NCI-H524 (cell line): ENCODE results near the gene GOLGA8N.
"Not testable (repeated sequence)": the region's sequence is repeated elsewhere in the genome, so short reads cannot be mapped to it uniquely, and the experiment has no call there.

Source experiments
- DNase-seq, 2 experiments: peaks; one replicate each; lab custom pipeline; 2025; lab: John Stamatoyannopoulos, UW

Gene GOLGA8N

DNA sequence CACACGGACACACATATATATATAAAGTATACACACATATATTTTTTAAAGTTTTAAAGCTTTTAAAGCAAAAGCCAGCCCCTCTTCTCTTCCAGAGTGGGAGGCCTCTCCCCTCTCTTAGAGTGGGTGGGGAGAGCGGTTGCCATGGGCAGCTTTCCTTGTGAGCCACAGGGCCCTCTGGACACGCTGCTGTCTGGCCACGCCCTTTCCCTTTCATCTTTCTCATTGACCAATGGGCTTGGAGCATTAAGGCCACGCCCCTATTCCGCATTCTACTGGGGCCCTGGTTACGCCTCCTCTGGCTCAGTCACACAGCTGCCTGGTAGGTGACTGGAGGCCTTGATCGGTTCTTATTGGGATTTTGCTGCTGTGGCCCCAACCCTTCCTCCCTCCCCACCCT is at the start of gene GOLGA8N:
GOLGA8N (plus strand) TSS at position 306 of the 400 bp plus-strand sequence.
- DNase-seq, result not testable (repeated sequence)

DNA sequence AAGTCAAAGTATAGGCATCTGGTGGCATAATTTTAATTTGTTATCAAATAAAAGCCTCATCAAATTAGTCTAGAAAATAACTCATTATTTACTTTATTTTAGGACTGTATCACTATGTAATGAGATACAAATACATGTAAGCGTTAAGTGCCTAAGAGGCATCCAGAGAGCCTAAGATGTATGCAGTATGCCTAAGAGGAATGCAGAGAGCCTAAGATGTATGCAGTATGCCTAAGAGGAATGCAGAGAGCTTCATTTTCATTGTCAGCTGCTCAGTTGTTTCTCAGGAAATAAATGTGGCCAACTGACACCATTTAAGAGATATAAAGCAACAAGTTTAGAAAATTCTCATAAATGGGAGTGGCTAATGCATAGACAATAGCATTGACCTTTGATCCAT is 49.8 kb upstream of the GOLGA8N start:
- DNase-seq, result not testable (repeated sequence)

DNA sequence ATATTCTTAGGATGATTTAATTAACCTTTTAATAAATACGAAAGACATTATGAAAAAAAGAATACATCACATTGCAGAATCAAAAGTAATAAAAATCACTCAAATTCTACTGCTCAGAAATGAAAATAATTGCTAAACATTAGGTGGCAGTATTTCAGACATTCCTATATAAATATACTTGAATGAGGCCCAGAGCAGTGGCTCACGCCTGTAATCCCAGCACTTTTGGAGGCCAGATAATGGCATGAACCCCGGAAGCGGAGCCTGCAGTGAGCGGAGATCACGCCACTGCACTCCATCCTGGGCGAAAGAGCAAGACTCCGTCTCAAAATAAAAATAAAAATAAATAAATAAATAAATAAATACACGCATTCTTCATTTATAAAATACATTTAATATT is 48.1 kb upstream of the GOLGA8N start:
- DNase-seq, result not testable (repeated sequence)

DNA sequence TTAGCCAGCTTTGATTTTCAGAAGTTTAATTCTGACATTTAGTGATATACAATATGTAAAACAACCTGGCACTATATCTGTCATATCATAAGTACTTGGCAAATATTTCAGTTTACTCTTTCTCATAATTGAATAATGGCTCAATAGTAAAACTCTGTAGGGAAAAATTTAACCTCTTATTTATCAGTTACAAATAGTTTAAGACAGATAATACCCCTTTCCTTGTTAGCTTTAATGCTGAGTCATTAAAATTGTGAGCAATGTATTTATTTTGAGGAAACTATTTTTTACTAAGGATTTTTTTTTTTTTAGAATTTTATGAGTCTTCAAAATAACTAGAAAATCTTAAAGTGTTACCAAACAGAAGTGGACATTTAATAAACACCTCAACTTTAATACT is 38.7 kb upstream of the GOLGA8N start:
- DNase-seq, result not testable (repeated sequence)

DNA sequence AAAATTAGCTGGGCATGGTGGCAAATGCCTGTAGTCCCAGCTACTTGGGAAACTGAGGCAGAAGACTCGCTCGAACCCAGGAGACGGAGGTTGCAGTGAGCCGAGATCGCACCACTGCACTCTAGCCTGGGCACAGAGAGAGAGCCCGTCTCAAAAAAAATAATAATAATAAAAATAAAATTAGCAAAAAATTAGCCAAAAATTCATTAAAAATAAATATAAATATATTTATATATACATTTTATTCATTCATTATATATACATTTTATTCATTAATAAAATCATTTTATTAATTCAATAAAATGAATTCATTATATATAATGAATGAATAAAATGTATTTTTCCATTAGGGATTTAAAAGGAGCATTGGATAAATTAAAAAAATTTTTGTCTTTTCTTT is 31.1 kb upstream of the GOLGA8N start:
- not testable (repeated sequence) for DNase-seq

DNA sequence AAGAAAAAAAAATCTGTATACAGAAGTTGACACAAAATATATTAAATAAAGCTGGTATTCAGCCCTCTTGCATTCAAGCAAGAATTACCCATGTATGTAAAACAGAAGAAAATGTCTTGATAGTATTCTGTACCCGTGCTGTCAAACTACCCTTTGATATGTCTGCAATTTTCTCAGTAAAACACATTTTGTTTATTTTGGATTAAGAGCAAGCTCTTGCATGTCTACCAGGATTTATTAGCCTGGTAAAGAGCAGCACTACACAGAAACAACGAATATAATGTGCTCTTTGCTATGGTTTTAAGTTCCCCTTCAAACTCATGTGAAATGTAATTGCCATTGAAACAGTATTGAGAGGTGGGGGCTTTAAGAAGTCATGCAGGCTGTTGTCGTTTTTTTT is 24.3 kb upstream of the GOLGA8N start:
- not testable (repeated sequence) for DNase-seq

DNA sequence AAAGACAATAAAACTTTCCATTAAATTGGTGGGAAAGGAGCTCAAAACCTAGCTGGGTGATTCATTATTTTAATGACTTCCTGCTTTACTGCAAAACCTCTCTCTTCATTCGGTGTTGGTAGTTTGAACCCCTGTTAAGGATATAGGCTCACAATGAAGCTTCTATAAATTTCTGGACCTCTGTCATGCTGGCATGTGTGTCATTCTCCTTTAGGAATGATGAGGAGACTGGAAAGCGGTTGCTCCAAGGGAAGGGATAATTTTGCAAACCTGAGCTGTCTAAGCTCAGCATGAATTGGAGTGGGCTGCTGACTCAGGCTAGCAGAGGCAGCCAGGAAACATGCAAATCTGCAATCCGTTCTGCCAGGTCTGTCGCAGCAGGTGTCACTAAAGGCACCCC is 14.8 kb upstream of the GOLGA8N start:
- not testable (repeated sequence) for DNase-seq

DNA sequence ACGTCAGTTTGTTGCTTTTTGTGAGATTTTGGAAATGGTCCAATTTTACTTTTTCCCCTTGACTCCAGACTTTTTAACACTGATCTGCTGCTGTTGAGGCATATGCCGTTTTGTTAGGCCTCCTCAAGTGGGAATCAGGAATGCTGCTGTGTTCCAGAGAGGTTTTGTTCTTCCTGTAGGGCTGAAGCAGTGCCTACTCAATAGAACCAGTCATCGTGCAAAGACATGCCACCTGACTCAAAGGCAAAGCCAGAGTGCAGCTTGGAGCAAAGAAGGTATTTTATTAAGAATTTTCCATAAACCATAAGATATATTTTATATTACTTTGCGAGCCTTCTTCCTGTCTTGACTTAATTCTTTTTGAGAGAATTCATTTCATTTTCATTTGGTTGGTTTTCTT is 7.4 kb upstream of the GOLGA8N start:
- not testable (repeated sequence) for DNase-seq

DNA sequence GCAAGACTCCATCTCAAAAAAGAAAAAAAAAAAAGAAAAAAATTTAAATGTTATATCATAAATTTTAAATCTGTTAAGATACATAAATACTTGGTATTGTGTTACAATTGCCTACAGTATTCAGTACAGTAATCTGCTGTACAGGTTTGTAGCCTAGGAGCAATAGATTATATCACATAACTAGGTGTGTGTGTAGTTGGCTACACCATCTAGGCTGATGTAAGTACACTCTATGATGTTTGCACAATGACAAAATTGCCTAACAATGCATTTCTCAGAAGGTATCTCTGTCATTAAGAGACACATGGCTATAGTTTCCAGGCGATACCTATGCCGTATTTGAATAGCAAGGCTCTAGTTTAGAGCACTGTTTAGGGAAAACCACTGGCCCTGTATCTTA is 16.3 kb downstream of the GOLGA8N start:
- DNase-seq, result not testable (repeated sequence)

DNA sequence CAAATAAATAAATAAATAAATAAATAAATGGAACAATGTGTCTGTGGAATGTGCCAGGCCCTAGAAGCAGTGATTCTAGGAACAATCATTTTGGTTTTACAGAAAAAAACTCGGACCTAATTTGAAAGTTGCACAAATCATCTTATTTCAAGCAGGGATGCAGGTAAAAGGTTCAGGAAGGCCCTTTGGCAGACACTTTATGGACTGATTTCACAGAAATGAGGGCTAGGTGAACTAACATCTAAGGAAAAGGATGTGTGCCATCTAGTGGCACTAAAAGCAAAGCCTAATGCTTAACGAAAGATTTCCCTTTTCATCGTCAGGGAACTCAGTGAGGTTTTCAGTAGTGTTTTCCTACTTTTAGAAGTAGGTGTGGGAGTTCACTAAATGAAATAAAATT is 17.5 kb downstream of the GOLGA8N start:
- DNase-seq, result not testable (repeated sequence)

DNA sequence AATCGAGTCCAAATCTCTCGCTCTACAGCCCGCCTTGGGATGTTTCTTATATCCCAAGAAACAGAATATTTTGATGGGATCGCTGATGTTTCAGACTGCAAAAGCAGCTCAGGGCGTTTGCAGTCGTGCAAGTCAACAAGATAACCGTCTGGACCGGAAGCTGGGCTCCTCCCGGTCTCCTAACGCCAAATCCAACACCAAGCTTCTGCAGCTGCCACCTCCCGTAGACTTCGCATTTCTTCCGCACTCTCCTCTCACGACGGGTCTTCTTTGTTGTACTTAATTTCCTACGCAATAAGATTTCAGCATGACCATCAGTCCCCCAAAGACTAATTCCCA is 21.4 kb downstream of the GOLGA8N start:
- not testable (repeated sequence) for DNase-seq

DNA sequence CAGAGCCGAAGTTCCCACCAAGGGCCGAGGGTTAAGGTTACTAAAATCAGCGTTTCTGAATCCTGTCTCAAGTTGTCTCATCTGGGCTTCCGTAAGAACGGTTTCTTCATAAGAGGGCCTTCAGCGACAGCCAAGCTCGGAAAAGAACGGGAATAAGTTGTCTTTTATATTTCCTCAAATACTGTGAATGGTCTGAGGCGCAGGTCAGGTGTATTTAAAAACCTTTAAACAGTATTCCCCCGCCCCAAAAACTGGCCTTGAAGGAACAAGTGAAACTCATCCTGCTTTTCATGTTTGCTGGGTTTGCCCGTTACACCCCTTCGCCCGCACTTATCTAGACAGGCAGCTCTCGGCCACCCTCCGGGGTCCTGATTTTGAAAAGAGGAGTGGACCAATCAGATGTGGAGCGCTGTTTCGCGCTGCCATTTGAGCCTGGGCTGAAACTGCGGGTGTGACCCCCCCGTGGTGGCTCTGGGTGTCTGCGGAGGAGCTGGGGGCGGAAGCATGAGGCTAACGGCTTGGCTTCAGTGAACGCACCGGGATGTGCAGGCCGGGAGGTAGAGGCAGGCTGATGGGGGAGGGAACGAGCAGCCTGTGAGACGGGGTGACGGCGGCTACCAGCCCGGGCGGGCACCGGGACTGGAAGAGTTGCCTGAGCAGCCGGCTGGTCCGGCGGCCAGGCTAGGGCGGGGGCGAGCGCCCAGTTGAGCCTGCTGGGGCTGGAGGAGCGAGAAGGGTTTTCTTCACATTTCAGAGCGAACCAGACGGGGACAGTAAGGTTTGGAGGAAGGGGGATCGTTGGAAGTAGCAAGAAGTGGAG is 22.0 kb downstream of the GOLGA8N start, which contains the start of gene ARHGAP11A:
ARHGAP11A (plus strand) TSS at position 454 of the 820 bp plus-strand sequence. CDS start 708 bp downstream, outside the sequence.
- not testable (repeated sequence) for DNase-seq

DNA sequence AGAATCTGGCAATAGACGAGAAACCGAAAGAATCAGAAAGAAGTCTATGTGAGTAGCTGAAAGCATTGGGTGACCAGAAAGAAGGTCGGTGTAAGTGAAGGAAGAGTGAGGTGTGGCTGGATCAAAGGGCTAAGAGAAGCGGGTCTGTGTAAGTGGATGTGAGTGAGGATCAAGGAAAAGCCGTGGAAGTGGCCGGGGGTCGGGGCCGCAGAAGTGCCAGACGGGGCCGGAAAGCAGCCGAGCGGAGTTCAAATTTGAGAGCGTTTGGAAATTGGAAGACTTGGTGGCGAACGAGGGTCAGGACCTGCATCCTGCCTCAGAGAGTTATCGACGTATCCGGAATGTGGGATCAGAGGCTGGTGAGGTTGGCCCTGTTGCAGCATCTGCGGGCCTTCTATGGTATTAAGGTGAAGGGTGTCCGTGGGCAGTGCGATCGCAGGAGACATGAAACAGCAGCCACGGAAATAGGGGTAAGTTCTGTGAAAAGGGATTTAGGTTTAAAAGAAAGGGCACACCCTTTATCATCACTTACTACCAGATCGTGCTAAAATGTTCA is 22.7 kb downstream of the GOLGA8N start:
- DNase-seq, result not testable (repeated sequence)

DNA sequence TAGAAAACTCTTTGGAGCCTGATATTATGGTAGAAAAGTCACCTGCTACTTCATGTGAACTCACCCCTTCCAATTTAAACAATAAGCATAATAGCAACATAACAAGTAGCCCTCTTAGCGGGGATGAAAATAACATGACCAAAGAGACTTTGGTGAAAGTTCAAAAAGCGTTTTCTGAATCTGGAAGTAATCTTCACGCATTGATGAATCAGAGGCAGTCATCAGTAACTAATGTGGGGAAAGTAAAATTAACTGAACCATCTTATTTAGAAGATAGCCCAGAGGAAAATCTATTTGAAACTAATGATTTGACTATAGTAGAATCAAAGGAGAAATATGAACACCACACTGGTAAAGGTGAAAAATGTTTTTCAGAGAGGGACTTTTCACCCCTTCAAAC is 43.2 kb downstream of the GOLGA8N start:
- no peak for DNase-seq

DNA sequence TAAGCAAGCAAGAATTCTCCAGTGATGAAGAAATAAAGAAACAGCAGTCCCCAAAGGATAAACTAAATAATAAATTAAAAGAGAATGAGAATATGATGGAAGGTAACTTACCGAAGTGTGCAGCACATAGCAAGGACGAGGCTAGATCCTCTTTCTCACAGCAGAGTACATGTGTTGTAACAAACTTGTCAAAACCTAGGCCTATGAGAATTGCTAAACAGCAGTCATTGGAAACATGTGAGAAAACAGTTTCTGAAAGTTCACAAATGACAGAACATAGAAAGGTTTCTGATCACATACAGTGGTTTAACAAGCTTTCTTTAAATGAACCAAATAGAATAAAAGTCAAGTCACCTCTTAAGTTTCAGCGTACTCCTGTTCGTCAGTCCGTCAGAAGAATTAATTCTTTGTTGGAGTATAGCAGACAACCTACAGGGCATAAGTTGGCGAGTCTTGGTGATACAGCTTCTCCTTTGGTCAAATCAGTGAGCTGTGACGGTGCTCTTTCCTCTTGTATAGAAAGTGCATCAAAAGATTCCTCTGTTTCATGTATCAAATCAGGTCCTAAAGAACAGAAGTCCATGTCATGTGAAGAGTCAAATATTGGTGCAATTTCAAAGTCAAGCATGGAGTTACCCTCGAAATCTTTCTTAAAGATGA is 43.8 kb downstream of the GOLGA8N start:
- no peak for DNase-seq

DNA sequence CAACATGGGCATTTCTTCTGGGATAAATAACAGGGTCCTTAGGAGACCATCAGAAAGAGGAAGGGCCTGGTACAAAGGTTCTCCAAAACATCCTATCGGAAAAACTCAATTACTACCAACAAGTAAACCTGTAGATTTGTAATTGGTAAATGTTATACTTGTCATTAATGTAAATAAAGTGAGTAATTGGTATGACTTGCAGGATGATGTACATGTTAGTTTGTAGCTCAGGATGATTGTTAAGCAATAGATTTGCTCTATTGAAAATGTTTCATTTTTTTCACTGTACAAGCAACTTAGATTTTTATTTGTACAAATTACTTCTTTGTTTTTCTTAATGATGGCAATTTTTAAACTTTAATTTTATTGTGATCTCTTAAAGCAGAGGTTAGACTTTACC is 44.4 kb downstream of the GOLGA8N start:
- DNase-seq, result no peak

DNA sequence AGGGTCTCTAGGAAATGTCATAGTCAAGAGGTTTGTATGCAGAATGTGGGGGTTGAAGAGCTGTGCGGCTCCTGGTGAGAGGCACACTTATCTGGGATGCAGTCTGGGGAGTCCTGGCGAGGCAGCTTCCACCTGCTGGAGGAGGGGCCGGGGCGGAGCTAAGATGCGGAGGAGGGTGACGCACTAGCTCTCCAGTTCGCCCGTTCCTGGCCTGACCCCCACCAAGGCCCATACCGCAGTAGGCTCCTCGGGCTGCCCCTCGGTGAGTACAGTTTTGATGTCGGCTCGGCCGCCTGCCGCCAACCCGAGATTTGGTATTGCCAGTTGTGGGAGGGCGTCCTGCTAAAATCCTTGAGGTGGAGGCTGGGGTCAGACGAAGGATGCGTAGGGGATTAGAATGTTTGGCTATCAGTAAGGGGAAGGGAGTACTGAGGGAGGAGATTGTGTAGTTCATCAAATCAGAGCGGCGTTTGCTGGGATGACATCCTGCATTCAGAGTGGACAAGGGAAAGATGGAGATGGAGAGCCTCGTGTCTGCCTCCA is 48.3 kb downstream of the GOLGA8N start, which contains the start of gene SCG5:
SCG5 (plus strand) TSS at position 194 of the 543 bp plus-strand sequence. CDS start 1,883 bp downstream, outside the sequence.
- DNase-seq, result peak in 1 of 2 experiments; percentile 28

DNA sequence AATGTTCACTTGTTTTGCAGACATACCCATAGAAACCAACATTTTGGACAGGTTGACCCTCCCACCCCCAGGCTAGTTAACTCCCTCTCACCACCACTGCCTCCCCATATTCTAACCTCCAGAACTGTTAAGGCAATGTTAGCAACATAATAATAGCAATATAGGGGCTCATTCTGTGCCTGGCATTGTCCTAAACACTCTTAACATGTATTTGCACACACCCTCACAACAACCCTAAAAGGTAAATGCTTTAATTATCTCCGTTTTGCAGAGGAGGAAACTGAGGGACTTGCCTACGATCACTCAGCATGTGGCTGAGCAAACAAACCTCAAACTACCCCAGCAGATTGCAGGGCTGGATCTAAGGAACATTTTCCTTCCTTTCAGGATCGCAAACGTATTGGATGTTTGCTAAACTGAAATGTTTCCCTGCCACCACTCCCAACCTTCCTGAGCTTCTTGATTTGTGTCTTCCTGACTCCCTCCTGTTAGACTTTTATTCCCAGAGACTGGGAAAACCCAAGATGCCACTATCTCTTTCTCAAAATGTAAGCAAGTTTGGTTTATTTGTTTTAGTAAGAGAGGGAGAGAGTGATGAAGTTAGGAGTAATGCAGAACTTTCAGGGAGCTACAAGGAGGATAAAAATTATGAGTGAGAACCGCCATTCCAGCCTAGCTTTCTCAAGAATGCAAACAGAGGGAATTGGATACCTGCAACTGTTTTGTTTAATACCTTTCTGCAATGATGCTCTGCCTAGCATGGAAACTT is 49.6 kb downstream of the GOLGA8N start:
- no peak for DNase-seq

DNA sequence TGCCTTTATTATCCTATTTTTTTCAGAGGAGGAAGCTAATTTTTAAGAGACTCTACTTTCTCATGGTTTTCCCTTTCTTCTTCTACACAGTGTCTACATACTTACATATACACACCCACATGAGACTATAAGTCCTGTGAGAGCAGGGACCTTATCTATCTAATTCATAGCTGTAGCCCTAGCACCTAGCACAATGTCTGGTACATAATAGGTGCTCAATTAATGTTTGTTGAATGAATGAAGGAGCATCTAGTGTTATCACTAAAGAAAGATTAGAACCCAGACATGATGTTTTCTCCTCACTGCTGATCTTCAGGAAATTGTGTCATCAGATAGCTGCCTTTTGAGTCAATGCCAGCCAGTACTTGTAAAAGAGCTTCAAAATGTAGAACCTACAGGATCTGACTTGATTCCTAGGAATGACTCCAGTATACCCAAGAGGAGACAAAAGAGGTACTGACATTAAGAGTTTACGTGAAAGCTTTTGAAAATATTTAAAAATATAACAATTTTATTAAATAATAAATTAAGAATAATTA is 50.7 kb downstream of the GOLGA8N start:
- no peak for DNase-seq

DNA sequence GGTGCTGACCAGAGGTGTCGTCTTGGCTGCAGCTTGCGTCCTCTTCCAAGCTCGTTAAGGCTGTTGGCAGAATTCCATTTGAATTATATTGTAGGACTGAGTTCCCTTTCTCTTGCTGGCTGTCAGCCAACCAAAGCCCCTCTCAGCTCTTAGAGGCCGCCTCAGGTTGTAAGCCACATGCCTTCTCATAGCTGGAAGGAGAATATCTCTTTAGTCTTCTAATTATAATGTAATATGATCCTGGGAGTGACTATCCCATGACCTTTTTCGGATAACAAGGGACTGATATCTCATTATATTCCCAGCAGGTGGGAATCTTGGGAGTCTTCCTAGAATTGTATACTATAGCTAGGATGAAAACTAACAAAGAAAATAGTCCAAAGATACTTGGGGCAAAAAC is 53.0 kb downstream of the GOLGA8N start:
- DNase-seq, result peak; percentile 85 to 96

DNA sequence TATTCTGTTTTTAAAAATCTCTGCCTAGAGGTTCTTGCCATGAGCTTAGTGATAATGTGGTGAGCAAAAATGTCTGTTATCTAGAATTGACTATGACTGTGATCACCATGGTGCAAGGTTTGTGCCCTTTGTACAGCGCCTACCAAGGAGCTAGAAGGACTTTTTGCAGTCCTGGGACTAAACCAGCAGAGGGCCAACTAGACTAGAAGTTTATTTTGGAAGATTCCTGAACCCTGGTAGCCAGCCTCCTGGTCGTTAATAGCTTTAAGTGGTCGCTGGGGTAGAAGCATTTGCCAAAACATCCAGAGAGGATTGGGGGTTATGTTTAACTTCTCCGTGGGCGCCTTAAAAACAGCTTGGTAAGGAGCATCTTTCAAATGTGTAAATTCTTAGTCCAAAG is 56.1 kb downstream of the GOLGA8N start:
- DNase-seq, result peak; percentile 32 to 43
